ENCODE results near the gene EPC1. TPM values are rescaled to one million over a fixed set of nuclear protein-coding genes. Genes with fewer than 3 reads are reported as not detected.

Gene EPC1
- total RNA-seq, 2 donors from 2014 or later: 40.2 to 48.5 TPM

- Histone ChIP-seq H3K4me3 (no peak overlapping the region), H3K27ac (no peak overlapping the region), H3K27me3 (replicated peaks; ENCODE audit: insufficient read depth) (no peaks in the 10 kb centered on the region), H3K4me1 (ENCODE audit: control insufficient read depth in 1 of 2, low read depth in 2 of 2) (peaks cover 0 to 7% of the 10 kb centered on the region in 2 donors), H3K36me3 (no peaks in the 10 kb centered on the region), H3K9me3 (no peaks in the 10 kb centered on the region)
- no peak for DNase-seq (ENCODE audit: low spot score)
- no peak for ATAC-seq (ENCODE audit: insufficient number of reproducible peaks, low FRiP score, low read depth)
- no peak for TF ChIP-seq CTCF (IDR thresholded peaks at IDR 0.05)
Observed at GRCh38 chr10:32386623-32387260, 39.8 kb upstream of the EPC1 start.

DNA sequence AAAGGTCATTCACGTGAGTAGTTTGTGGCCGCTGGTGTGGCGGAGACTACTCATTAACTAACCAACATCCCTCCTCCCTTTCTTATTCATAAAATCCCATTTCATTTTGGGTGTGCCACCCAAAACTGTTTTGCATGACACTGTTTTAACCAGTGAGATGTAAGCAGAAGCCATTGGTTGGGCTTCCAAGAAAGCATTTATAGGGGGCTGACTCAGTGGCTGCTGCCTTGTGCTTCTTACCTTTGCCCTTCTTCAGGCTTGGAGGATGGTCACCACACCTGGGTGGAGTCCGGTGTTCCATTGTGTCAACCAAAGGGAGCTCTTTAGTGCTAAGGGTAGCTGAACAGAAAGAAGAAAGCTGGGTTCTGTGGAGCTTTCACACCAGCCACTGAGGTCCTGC lies 37.2 kb upstream of the EPC1 start:
- H3K4me1 ChIP-seq (ENCODE audit: control insufficient read depth in 1 of 2, low read depth in 2 of 2): peaks cover 0 to 16% of the 10 kb centered on the region in 2 donors
- DNase-seq (ENCODE audit: low spot score) (no peak), ATAC-seq (ENCODE audit: insufficient number of reproducible peaks, low FRiP score, low read depth) (no peak)
- no peaks in the 10 kb centered on the region for H3K27me3 ChIP-seq (replicated peaks; ENCODE audit: insufficient read depth)
- H3K36me3 ChIP-seq: no peaks in the 10 kb centered on the region
- no peak for TF ChIP-seq CTCF (IDR thresholded peaks at IDR 0.05)
- no peak overlapping the region for H3K4me3 ChIP-seq
- H3K9me3 ChIP-seq: no peaks in the 10 kb centered on the region
- no peak overlapping the region for H3K27ac ChIP-seq

DNA sequence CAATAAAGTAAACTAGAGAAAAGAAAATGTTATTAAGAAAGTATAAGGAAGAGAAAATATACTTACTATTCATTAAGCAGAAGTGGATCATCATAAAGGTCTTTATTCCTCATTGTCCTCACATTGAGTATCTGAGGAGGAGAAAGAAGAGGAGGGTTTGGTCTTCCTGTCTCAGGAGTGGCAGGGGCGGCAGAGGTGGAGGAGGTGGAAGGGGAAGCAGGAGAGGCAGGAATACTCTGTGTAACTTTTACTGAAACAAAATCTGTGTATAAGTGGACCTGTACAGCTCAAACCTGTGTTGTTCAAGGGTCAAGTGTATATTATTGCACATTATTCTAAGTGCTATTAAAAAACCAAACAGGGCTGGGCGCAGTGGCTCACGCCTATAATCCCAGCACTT lies 34.2 kb upstream of the EPC1 start:
- ATAC-seq (ENCODE audit: insufficient number of reproducible peaks, low FRiP score, low read depth): no peak
- Histone ChIP-seq H3K4me3 (no peak overlapping the region), H3K9me3 (no peaks in the 10 kb centered on the region), H3K27ac (no peak overlapping the region), H3K27me3 (replicated peaks; ENCODE audit: insufficient read depth) (no peaks in the 10 kb centered on the region), H3K4me1 (ENCODE audit: control insufficient read depth in 1 of 2, low read depth in 2 of 2) (peaks cover 2 to 11% of the 10 kb centered on the region in 2 donors), H3K36me3 (no peaks in the 10 kb centered on the region)
- no peak for DNase-seq (ENCODE audit: low spot score)
- no peak for TF ChIP-seq CTCF (IDR thresholded peaks at IDR 0.05)

DNA sequence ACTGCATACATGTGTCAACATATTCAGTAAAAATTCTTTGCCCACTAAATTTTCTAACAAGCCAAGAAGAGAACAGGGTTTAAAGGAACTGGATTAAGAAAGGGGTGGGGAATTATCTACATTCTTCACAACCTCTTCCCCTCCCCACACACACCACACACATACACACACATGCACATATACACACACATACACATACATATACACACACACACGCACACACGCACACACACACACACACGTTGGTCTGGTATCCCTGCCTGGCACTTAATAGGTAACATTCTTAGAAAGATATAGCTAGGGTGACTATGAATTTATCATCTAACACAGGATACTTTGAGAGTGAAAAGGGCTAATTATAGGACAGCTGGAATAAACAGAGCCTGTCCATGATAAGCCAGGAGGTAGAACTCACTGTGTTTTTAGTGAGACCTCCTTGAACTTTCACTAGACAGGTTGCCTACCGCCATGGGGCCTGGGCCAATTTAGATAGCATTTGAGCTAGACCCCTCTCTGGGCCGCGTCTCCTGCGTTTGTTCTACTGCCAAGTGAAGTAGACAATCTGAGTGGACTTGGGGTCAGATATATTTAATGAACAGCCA lies 33.1 kb upstream of the EPC1 start:
- no peak for ATAC-seq (ENCODE audit: insufficient number of reproducible peaks, low FRiP score, low read depth)
- peaks cover 7 to 23% of the 10 kb centered on the region in 2 donors for H3K4me1 ChIP-seq (ENCODE audit: control insufficient read depth in 1 of 2, low read depth in 2 of 2)
- no peaks in the 10 kb centered on the region for H3K36me3 ChIP-seq
- H3K27ac ChIP-seq: peak overlapping the region; percentile 59 to 92
- no peaks in the 10 kb centered on the region for H3K27me3 ChIP-seq (replicated peaks; ENCODE audit: insufficient read depth)
- no peak for DNase-seq (ENCODE audit: low spot score)
- H3K9me3 ChIP-seq: no peaks in the 10 kb centered on the region
- no peak for TF ChIP-seq CTCF (IDR thresholded peaks at IDR 0.05)
- peak overlapping the region; percentile 99 for H3K4me3 ChIP-seq

GRCh38 chr10:32379318-32379949 lies 32.5 kb upstream of the EPC1 start:
- DNase-seq (ENCODE audit: low spot score) (no peak), ATAC-seq (ENCODE audit: insufficient number of reproducible peaks, low FRiP score, low read depth) (peak; percentile 52)
- Histone ChIP-seq H3K4me3 (peak overlapping the region; percentile 99), H3K27ac (peak overlapping the region; percentile 70 to 92), H3K36me3 (no peaks in the 10 kb centered on the region), H3K9me3 (no peaks in the 10 kb centered on the region), H3K4me1 (ENCODE audit: control insufficient read depth in 1 of 2, low read depth in 2 of 2) (peaks cover 11 to 25% of the 10 kb centered on the region in 2 donors), H3K27me3 (replicated peaks; ENCODE audit: insufficient read depth) (no peaks in the 10 kb centered on the region)
- TF ChIP-seq CTCF (IDR thresholded peaks at IDR 0.05): no peak

All from thoracic aorta (tissue), 2 donors.